GM23338 (cell line): Measurements from ENCODE around the gene RTN3. TPM values are rescaled to one million over a fixed set of nuclear protein-coding genes. Genes with fewer than 3 reads are reported as not detected.

Source experiments
- ATAC-seq: fragments of 200-7000 bp; cut with Tn5 transposase; 3 replicates; pipeline ENCODE4 v1.9.1; 2020
- DNase-seq: peaks from one replicate; pipeline ENCODE4 v3.0.0-alpha.2; 2015; ENCODE audit warnings: low spot score
- H2AFZ ChIP-seq: fragments of 200-600 bp; sonication (generic); 2 replicates; pipeline ENCODE4 v1.8.0; 2016; ENCODE audit warnings: antibody characterized with exemption, mild to moderate bottlenecking, moderate library complexity
- H3F3A ChIP-seq: fragments of 200-600 bp; sonication (generic); replicated peaks from 2 replicates; pipeline ENCODE4 v1.8.0; 2017; ENCODE audit warnings: antibody characterized with exemption, mixed run types, low read depth
- H3K27ac ChIP-seq: fragments of 200-600 bp; sonication (generic); 2 replicates; pipeline ENCODE4 v1.6.1; 2016; ENCODE audit warnings: low read depth
- H3K27me3 ChIP-seq: fragments of 200-600 bp; sonication (generic); 2 replicates; pipeline ENCODE4 v1.8.0; 2016; ENCODE audit warnings: mild to moderate bottlenecking, mixed run types, moderate library complexity; ENCODE audit not compliant: insufficient read depth
- H3K36me3 ChIP-seq: fragments of 200-600 bp; sonication (generic); 2 replicates; pipeline ENCODE4 v1.8.0; 2016; ENCODE audit warnings: mild to moderate bottlenecking; ENCODE audit not compliant: insufficient read depth
- H3K4me1 ChIP-seq: fragments of 200-600 bp; sonication (generic); 2 replicates; pipeline ENCODE4 v1.8.0; 2016; ENCODE audit warnings: mild to moderate bottlenecking, moderate library complexity; ENCODE audit not compliant: insufficient read depth
- H3K4me2 ChIP-seq: fragments of 200-600 bp; sonication (generic); 2 replicates; pipeline ENCODE4 v1.7.1; 2017; ENCODE audit warnings: mixed run types
- H3K4me3 ChIP-seq: fragments of 200-600 bp; sonication (generic); 2 replicates; pipeline ENCODE4 v1.6.1; 2016; ENCODE audit warnings: mixed run types
- H3K79me2 ChIP-seq: fragments of 200-600 bp; sonication (generic); replicated peaks from 2 replicates; pipeline ENCODE4 v1.8.0; 2017; ENCODE audit warnings: mild to moderate bottlenecking; ENCODE audit not compliant: insufficient read depth
- H3K9me2 ChIP-seq: fragments of 200-600 bp; sonication (generic); 2 replicates; pipeline ENCODE4 v1.8.0; 2017; ENCODE audit not compliant: insufficient read depth
- H4K20me1 ChIP-seq: fragments of 200-600 bp; sonication (generic); replicated peaks from 2 replicates; pipeline ENCODE4 v1.8.0; 2017; ENCODE audit warnings: mild to moderate bottlenecking; ENCODE audit not compliant: insufficient read depth
- H3K27ac Mint-ChIP-seq: 2 replicates; pipeline ENCODE4 v1.8.0; 2020; ENCODE audit warnings: inconsistent platforms, mild to moderate bottlenecking, moderate library complexity, mixed read lengths
- H3K27me3 Mint-ChIP-seq: 3 replicates; pipeline ENCODE4 v1.8.0; 2022; ENCODE audit warnings: low read depth, mild to moderate bottlenecking, moderate library complexity, mixed read lengths, inconsistent platforms; ENCODE audit not compliant: insufficient read depth, poor library complexity
- H3K36me3 Mint-ChIP-seq: 3 replicates; pipeline ENCODE4 v1.8.0; 2021; ENCODE audit warnings: low read depth, mild to moderate bottlenecking, inconsistent platforms, moderate library complexity, mixed read lengths
- H3K4me1 Mint-ChIP-seq: 3 replicates; pipeline ENCODE4 v1.8.0; 2020; ENCODE audit warnings: mild to moderate bottlenecking, inconsistent platforms, mixed read lengths
- H3K4me3 Mint-ChIP-seq: 3 replicates; pipeline ENCODE4 v1.8.0; 2021; ENCODE audit warnings: moderate library complexity, mild to moderate bottlenecking, inconsistent platforms, mixed read lengths
- H3K9me3 Mint-ChIP-seq: 3 replicates; pipeline ENCODE4 v1.8.0; 2020; ENCODE audit warnings: moderate library complexity, mild to moderate bottlenecking, inconsistent platforms, mixed read lengths
- CREB1 ChIP-seq: fragments of 250-450 bp; sonication (Bioruptor Pico); IDR thresholded peaks from 2 replicates; pipeline ENCODE4 v1.5.0; 2020; ENCODE audit warnings: low read depth, mild to moderate bottlenecking, moderate library complexity
- EZH2 ChIP-seq: fragments of 200-600 bp; sonication (generic); IDR thresholded peaks from one replicate; pipeline ENCODE4 v1.8.0; 2017; ENCODE audit warnings: antibody characterized with exemption, mild to moderate bottlenecking, low read depth; ENCODE audit not compliant: unreplicated experiment
- EZH2phosphoT487 ChIP-seq: fragments of 200-600 bp; sonication (generic); IDR thresholded peaks from one replicate; pipeline ENCODE4 v1.8.1; 2018; ENCODE audit warnings: antibody characterized with exemption; ENCODE audit not compliant: unreplicated experiment
- JUNB ChIP-seq: IDR thresholded peaks from one replicate; pipeline ENCODE4 v1.6.1; 2016; ENCODE audit warnings: antibody characterized with exemption; ENCODE audit not compliant: unreplicated experiment
- NANOG ChIP-seq: IDR thresholded peaks from 2 replicates; pipeline ENCODE4 v1.6.1; 2016; ENCODE audit warnings: antibody characterized with exemption, borderline replicate concordance
- POLR2AphosphoS5 ChIP-seq: IDR thresholded peaks from 2 replicates; pipeline ENCODE4 v1.6.1; 2016; ENCODE audit warnings: antibody characterized with exemption, low read depth
- STAT1 ChIP-seq: IDR thresholded peaks from one replicate; pipeline ENCODE4 v1.6.1; 2016; ENCODE audit warnings: antibody characterized with exemption; ENCODE audit not compliant: unreplicated experiment
- ZNF114 ChIP-seq: fragments of 250-450 bp; sonication (Bioruptor Pico); IDR thresholded peaks from 2 replicates; pipeline ENCODE4 v1.5.0; 2020; ENCODE audit warnings: mild to moderate bottlenecking, moderate library complexity
- ZNF331 ChIP-seq: fragments of 250-450 bp; sonication (Bioruptor Pico); IDR thresholded peaks from 2 replicates; pipeline ENCODE4 v1.5.0; 2020; ENCODE audit warnings: low read depth, mild to moderate bottlenecking, moderate library complexity
- polyA plus RNA-seq: library from polyadenylated mRNA; unstranded; fragments of >200 nt; fragmentation: Nextera tagmentation; extraction: Ambion mirVana; gene quantifications from 2 replicates; pipeline ENCODE4 v1.2.1, GENCODE V29; 2016
- total RNA-seq: library from RNA; depleted of rRNA; stranded (reverse); fragments of >200 nt; shearing (Covaris generic); gene quantifications from 2 replicates; pipeline ENCODE4 v1.2.3, GENCODE V29; 2014
- TF ChIP-seq, protein P1 (sequence below), 2 experiments: fragments of 200-600 bp in 1 of 2; sonication (generic) in 1 of 2; conservative IDR thresholded peaks; 2 replicates each; pipeline versions ENCODE4 v1.5.1 to v1.6.1; 2016 to 2017; ENCODE audit warnings: antibody characterized with exemption in 2 of 2, low read depth in 2 of 2, mild to moderate bottlenecking in 2 of 2, moderate library complexity in 1 of 2
- TF ChIP-seq, protein P2 (sequence below): IDR thresholded peaks from one replicate; pipeline ENCODE4 v1.6.1; 2018; ENCODE audit warnings: antibody characterized with exemption; ENCODE audit not compliant: unreplicated experiment
- TF ChIP-seq, protein P3 (sequence below): fragments of 250-450 bp; sonication (Bioruptor Pico); IDR thresholded peaks from 2 replicates; pipeline ENCODE4 v1.5.0; 2020; ENCODE audit warnings: mild to moderate bottlenecking, moderate library complexity
- TF ChIP-seq, protein P4 (sequence below): IDR thresholded peaks from 2 replicates; pipeline ENCODE4 v1.6.1; 2016; ENCODE audit warnings: antibody characterized with exemption

The RTN3 gene
- total and polyA plus RNA-seq, 2 experiments from 2014 or later: 138 to 162 TPM

DNA sequence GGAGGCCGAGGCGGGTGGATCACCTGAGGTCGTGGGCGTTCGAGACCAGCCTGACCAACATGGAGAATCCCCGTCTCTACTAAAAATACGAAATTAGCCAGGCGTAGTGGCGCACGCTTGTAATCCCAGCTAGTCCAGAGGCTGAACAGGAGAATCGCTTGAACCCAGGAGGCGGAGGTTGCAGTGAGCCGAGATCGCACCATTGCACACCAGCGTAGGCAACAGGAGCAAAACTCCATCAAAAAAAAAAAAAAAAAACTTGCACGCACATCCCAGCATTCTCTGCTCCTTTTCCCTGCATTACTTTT, 9.2 kb upstream of the RTN3 start:
- H3K9me2 ChIP-seq: no peaks in the 10 kb centered on the region
- H3K4me3 Mint-ChIP-seq: peak overlapping the region; percentile 65; the same call in 1 of the 3 replicates
- H3K4me1 Mint-ChIP-seq: peaks cover 15% of the 10 kb centered on the region
- peaks cover 11% of the 10 kb centered on the region for H3K9me3 Mint-ChIP-seq
- ATAC-seq (no peak), DNase-seq (no peak)
- H2AFZ ChIP-seq: peak overlapping the region; percentile 83; the same call in 1 of the 2 replicates
- peaks cover 2% of the 10 kb centered on the region; the same call in 2 of the 3 replicates for H3K36me3 Mint-ChIP-seq
- no peak overlapping the region for H3K27ac ChIP-seq
- H3K4me2 ChIP-seq: 0 out of 2 replicates have a peak overlapping the region, but pooled peaks have one; percentile 43
- H3K27me3 Mint-ChIP-seq: peaks cover 15% of the 10 kb centered on the region
- no peak for TF ChIP-seq STAT1
- TF ChIP-seq CREB1 (CRISPR knock-in tag): no peak
- no peak for TF ChIP-seq ZNF114 (CRISPR knock-in tag)
- TF ChIP-seq POLR2AphosphoS5: no peak
- no peak for TF ChIP-seq JUNB
- no peak for TF ChIP-seq EZH2phosphoT487
- TF ChIP-seq EZH2: no peak
- TF ChIP-seq, protein P1, sequence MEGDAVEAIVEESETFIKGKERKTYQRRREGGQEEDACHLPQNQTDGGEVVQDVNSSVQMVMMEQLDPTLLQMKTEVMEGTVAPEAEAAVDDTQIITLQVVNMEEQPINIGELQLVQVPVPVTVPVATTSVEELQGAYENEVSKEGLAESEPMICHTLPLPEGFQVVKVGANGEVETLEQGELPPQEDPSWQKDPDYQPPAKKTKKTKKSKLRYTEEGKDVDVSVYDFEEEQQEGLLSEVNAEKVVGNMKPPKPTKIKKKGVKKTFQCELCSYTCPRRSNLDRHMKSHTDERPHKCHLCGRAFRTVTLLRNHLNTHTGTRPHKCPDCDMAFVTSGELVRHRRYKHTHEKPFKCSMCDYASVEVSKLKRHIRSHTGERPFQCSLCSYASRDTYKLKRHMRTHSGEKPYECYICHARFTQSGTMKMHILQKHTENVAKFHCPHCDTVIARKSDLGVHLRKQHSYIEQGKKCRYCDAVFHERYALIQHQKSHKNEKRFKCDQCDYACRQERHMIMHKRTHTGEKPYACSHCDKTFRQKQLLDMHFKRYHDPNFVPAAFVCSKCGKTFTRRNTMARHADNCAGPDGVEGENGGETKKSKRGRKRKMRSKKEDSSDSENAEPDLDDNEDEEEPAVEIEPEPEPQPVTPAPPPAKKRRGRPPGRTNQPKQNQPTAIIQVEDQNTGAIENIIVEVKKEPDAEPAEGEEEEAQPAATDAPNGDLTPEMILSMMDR (conservative IDR thresholded peaks at IDR 0.05; ENCODE audit: low read depth in 2 of 2): no peak
- no peak for TF ChIP-seq ZNF331 (CRISPR knock-in tag)
- TF ChIP-seq, protein P2, sequence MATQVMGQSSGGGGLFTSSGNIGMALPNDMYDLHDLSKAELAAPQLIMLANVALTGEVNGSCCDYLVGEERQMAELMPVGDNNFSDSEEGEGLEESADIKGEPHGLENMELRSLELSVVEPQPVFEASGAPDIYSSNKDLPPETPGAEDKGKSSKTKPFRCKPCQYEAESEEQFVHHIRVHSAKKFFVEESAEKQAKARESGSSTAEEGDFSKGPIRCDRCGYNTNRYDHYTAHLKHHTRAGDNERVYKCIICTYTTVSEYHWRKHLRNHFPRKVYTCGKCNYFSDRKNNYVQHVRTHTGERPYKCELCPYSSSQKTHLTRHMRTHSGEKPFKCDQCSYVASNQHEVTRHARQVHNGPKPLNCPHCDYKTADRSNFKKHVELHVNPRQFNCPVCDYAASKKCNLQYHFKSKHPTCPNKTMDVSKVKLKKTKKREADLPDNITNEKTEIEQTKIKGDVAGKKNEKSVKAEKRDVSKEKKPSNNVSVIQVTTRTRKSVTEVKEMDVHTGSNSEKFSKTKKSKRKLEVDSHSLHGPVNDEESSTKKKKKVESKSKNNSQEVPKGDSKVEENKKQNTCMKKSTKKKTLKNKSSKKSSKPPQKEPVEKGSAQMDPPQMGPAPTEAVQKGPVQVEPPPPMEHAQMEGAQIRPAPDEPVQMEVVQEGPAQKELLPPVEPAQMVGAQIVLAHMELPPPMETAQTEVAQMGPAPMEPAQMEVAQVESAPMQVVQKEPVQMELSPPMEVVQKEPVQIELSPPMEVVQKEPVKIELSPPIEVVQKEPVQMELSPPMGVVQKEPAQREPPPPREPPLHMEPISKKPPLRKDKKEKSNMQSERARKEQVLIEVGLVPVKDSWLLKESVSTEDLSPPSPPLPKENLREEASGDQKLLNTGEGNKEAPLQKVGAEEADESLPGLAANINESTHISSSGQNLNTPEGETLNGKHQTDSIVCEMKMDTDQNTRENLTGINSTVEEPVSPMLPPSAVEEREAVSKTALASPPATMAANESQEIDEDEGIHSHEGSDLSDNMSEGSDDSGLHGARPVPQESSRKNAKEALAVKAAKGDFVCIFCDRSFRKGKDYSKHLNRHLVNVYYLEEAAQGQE: no peak
- no peak for TF ChIP-seq NANOG
- TF ChIP-seq, protein P3, sequence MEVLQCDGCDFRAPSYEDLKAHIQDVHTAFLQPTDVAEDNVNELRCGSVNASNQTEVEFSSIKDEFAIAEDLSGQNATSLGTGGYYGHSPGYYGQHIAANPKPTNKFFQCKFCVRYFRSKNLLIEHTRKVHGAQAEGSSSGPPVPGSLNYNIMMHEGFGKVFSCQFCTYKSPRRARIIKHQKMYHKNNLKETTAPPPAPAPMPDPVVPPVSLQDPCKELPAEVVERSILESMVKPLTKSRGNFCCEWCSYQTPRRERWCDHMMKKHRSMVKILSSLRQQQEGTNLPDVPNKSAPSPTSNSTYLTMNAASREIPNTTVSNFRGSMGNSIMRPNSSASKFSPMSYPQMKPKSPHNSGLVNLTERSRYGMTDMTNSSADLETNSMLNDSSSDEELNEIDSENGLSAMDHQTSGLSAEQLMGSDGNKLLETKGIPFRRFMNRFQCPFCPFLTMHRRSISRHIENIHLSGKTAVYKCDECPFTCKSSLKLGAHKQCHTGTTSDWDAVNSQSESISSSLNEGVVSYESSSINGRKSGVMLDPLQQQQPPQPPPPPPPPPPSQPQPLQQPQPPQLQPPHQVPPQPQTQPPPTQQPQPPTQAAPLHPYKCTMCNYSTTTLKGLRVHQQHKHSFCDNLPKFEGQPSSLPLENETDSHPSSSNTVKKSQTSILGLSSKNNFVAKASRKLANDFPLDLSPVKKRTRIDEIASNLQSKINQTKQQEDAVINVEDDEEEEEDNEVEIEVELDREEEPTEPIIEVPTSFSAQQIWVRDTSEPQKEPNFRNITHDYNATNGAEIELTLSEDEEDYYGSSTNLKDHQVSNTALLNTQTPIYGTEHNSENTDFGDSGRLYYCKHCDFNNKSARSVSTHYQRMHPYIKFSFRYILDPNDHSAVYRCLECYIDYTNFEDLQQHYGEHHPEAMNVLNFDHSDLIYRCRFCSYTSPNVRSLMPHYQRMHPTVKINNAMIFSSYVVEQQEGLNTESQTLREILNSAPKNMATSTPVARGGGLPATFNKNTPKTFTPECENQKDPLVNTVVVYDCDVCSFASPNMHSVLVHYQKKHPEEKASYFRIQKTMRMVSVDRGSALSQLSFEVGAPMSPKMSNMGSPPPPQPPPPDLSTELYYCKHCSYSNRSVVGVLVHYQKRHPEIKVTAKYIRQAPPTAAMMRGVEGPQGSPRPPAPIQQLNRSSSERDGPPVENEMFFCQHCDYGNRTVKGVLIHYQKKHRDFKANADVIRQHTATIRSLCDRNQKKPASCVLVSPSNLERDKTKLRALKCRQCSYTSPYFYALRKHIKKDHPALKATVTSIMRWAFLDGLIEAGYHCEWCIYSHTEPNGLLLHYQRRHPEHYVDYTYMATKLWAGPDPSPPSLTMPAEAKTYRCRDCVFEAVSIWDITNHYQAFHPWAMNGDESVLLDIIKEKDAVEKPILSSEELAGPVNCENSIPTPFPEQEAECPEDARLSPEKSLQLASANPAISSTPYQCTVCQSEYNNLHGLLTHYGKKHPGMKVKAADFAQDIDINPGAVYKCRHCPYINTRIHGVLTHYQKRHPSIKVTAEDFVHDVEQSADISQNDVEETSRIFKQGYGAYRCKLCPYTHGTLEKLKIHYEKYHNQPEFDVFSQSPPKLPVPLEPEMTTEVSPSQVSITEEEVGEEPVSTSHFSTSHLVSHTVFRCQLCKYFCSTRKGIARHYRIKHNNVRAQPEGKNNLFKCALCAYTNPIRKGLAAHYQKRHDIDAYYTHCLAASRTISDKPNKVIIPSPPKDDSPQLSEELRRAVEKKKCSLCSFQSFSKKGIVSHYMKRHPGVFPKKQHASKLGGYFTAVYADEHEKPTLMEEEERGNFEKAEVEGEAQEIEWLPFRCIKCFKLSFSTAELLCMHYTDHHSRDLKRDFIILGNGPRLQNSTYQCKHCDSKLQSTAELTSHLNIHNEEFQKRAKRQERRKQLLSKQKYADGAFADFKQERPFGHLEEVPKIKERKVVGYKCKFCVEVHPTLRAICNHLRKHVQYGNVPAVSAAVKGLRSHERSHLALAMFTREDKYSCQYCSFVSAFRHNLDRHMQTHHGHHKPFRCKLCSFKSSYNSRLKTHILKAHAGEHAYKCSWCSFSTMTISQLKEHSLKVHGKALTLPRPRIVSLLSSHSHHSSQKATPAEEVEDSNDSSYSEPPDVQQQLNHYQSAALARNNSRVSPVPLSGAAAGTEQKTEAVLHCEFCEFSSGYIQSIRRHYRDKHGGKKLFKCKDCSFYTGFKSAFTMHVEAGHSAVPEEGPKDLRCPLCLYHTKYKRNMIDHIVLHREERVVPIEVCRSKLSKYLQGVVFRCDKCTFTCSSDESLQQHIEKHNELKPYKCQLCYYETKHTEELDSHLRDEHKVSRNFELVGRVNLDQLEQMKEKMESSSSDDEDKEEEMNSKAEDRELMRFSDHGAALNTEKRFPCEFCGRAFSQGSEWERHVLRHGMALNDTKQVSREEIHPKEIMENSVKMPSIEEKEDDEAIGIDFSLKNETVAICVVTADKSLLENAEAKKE (CRISPR knock-in tag): no peak
- TF ChIP-seq, protein P4, sequence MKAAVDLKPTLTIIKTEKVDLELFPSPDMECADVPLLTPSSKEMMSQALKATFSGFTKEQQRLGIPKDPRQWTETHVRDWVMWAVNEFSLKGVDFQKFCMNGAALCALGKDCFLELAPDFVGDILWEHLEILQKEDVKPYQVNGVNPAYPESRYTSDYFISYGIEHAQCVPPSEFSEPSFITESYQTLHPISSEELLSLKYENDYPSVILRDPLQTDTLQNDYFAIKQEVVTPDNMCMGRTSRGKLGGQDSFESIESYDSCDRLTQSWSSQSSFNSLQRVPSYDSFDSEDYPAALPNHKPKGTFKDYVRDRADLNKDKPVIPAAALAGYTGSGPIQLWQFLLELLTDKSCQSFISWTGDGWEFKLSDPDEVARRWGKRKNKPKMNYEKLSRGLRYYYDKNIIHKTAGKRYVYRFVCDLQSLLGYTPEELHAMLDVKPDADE: no peak
- no peaks in the 10 kb centered on the region for H3K27me3 ChIP-seq
- no peaks in the 10 kb centered on the region for H3K36me3 ChIP-seq
- H3K4me1 ChIP-seq: peaks cover 11% of the 10 kb centered on the region; the same call in 1 of the 2 replicates
- peaks cover 33% of the 10 kb centered on the region for H3K79me2 ChIP-seq
- H3K27ac Mint-ChIP-seq: no peak overlapping the region
- peaks cover 20% of the 10 kb centered on the region for H4K20me1 ChIP-seq
- peaks cover 3% of the 10 kb centered on the region for H3F3A ChIP-seq
- no peak overlapping the region; the same call in 1 of the 2 replicates for H3K4me3 ChIP-seq
